GM11168 (cell line): ENCODE data around the gene COL4A2.

ENCODE experiments used
- in situ Hi-C: fragments of 300-500 bp; cut with MboI; formaldehyde crosslinking; loops from one replicate; pipeline ENCODE4 v1.12.0; 2022; ENCODE audit warnings: low sequenced_read_pairs; ENCODE audit not compliant: unreplicated experiment

The COL4A2 gene

GRCh38 chr13:110289174-110289573 lies 17.9 kb upstream of the COL4A2 start:
- in situ Hi-C loops, result no loop called here

- in situ Hi-C loops, result no loop called here
These were observed 17.4 kb upstream of the COL4A2 start for GRCh38 chr13:110289661-110290060.

- in situ Hi-C loops, result no loop called here
These were observed 16.9 kb upstream of the COL4A2 start for GRCh38 chr13:110290153-110290552.

GRCh38 chr13:110290826-110291225 lies 16.3 kb upstream of the COL4A2 start:
- in situ Hi-C loops, result no loop called here

- in situ Hi-C loops, result no loop called here
These were observed 15.8 kb upstream of the COL4A2 start for GRCh38 chr13:110291286-110291685.

GRCh38 chr13:110293037-110293436 lies 14.0 kb upstream of the COL4A2 start:
- in situ Hi-C loops, result no loop called here

GRCh38 chr13:110293649-110294048 lies 13.4 kb upstream of the COL4A2 start:
- in situ Hi-C loops, result no loop called here

- in situ Hi-C loops, result no loop called here
These were observed 12.9 kb upstream of the COL4A2 start for GRCh38 chr13:110294146-110294545.

- in situ Hi-C loops, result no loop called here
These were observed 12.5 kb upstream of the COL4A2 start for GRCh38 chr13:110294622-110295021.

- in situ Hi-C loops, result no loop called here
These were observed 10.1 kb upstream of the COL4A2 start for GRCh38 chr13:110297011-110297410.

- in situ Hi-C loops, result no loop called here
These were observed 9.1 kb upstream of the COL4A2 start for GRCh38 chr13:110297766-110298504.

GRCh38 chr13:110298505-110299282 lies 8.4 kb upstream of the COL4A2 start:
- in situ Hi-C loops, result no loop called here

GRCh38 chr13:110299283-110299840 lies 7.7 kb upstream of the COL4A2 start:
- in situ Hi-C loops, result no loop called here

- in situ Hi-C loops, result no loop called here
These were observed 6.8 kb upstream of the COL4A2 start for GRCh38 chr13:110300090-110300815.

GRCh38 chr13:110301083-110301482 lies 6.0 kb upstream of the COL4A2 start:
- in situ Hi-C loops, result no loop called here

GRCh38 chr13:110301606-110302553 lies 5.2 kb upstream of the COL4A2 start:
- in situ Hi-C loops, result no loop called here

GRCh38 chr13:110302997-110303396 lies 4.1 kb upstream of the COL4A2 start:
- in situ Hi-C loops, result no loop called here

- in situ Hi-C loops, result no loop called here
These were observed 3.4 kb upstream of the COL4A2 start for GRCh38 chr13:110303644-110304043.

- in situ Hi-C loops, result no loop called here
These were observed 2.8 kb upstream of the COL4A2 start for GRCh38 chr13:110304256-110304655.

GRCh38 chr13:110305001-110305400 lies 2.1 kb upstream of the COL4A2 start:
- in situ Hi-C loops, result no loop called here
